HG03565 (cell line): Measurements from ENCODE around the gene EPN3.

ENCODE experiments used
- ATAC-seq: cut with Tn5 transposase; IDR thresholded peaks from one replicate; pipeline ENCODE4 v1.9.1; 2021; ENCODE audit warnings: mild to moderate bottlenecking, moderate library complexity; ENCODE audit not compliant: unreplicated experiment

Gene EPN3

DNA sequence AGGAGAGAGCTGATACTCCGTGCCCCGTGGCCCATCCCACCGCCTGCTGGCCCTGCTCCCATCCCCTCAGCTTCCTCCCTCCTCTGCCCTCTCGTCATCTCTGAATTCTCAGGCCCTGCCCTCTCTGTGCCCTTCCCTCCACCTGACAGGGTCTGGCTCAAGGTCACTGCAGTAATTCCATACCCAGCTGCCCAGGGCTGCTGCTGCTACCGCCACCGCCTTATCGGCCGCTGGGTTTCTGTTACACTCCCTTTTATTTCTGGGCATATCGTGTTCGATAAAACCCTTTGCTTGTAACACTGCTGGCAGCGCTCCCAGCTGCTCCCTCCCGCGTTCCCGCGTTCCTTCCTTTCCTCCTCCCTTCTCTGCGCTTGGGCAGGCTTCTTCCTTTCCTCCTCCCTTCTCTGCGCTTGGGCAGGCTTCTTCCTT is 1.2 kb downstream of the EPN3 start:
- no peak for ATAC-seq

DNA sequence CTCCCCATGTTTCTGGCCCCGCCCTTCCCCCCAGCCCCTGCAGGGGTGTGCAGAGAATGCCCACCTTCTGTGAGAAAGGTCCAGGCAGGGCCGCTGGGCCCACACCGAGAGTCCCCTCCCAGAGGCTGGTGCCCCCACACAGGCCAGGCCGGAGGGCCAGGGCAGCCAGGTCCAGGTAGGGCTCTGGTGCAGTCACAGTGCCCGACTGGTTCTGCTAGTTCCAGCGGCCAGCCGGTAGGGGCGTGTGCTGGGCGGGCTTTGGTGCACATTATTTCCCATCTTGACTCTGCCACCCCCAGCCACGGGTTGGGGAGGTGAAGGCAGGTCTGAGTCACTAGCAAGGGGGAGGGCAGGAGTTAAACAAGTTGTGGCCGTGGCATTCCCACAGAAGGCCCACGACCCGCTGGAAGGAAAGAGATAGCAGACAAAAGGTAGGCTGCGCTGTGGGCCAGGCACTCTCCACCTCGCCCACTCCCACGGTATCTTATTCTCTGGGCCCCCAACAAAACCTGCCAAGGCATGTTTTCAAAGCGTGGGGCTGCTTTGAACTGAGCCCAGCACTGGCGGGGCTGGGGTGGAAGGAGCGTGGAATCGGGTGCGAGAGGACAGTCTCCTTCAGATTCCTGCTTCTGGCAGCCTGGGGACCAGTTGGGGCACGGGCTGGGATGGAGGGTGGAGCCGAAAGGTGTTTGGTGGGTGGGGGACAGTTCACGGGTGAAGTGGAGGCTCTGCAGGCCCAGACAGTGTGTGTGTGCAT is 1.9 kb downstream of the EPN3 start:
- ATAC-seq: no peak

DNA sequence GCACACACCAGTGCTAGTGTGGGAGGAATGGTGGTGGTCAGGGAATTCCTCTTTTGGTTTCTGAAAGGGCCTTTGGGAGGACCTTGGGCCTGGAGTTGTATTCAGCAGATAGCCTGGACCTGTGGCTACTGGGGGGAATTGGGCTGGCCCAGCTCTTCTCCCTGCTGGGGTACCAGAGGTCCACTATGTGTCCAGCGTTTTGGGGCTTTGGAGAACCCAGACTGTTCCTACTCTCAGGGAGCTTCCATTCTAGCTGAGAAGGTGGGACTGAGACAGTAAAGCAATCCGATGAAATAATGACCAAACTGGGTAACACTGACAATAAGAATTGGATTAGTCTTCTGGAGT is 2.4 kb downstream of the EPN3 start:
- no peak for ATAC-seq

DNA sequence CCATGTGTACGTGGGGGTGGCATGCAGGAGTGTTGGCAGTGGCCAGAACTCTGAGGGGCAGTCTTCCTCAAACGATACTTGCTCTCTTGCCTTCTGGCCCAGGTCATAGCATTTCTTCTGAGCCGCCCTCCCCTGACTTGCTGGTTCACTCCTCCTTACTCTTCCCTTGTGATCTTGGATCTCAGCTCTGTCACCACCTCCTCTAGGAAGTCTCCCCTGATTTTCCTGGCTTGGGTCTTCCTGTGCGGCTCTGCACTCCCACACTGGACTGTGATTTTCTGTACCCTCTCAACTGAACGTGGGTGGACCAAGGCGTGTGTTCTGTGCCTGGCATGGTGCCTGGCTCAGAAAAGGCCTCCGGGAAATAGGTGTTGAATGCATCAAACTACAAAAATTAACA is 2.9 kb downstream of the EPN3 start:
- no peak for ATAC-seq

DNA sequence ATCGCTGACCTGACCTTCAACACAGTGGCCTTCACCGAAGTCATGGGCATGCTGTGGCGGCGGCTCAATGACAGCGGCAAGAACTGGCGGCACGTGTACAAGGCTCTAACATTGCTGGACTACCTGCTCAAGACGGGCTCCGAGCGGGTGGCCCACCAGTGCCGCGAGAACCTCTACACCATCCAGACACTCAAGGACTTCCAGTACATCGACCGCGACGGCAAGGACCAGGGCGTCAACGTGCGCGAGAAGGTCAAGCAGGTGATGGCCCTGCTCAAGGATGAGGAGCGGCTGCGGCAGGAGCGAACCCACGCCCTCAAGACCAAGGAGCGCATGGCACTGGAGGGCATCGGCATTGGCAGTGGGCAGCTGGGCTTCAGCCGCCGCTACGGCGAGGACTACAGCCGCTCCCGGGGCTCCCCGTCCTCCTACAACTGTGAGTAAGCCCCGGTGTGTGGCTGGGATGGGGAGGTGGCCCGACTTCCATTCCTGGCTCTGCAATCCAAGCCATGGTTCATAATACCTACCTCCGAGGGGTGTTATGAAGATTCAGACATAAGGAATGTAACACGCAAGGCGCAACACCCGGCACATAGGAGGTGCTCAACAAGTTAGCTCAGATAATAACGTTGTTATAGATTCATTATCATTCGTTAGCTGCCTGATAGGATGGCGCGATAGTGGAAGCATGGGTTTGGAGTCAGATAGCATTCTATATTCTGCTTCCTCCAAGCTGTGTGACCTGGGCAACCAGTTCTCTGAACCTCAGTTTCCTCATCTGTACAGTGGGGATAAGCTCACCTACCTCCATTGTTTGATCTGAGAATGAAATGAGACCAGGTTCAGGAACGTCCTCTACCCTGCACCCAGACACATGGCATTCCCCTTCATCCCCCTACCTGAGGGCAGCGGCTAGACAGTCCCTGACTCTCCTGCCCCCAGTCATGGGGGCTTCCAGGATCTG is 4.4 kb downstream of the EPN3 start:
- ATAC-seq: no peak

DNA sequence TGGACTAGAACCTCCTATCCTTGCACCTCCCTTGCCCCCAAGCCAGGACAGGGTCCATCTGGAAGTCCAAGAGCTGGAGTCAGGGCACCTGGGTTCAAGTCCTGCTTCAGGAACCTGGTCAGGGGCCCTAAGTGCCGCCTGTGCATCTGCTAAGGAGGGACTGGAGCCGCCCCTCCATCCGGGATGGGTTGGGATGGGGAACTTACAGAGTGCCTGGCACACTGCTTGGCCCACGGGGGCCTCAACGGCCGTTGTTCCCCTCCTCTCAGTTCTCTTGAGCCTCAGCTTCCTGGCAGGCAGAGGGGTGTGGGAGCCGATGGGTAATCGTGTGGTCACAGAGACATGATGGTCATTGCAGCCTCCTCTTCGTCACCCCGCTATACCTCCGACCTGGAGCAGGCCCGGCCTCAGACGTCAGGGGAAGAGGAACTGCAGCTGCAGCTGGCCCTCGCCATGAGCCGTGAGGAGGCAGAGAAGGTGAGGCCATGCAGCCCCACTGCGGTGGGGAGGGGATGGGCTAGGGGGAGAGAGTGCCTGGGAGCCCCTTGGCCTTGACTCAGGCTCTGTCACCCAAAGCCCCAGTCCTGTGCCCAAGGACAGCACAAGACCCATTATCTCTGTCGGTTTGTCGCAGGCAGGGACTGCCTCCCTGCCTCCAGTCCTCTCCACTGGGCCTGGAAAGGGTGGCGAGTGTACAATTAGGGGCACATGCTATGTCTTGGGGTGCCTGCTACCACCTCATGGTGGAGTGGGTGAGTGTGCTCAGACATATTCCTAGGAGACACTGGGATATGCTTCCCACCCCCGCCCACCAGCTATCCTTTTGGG is 5.4 kb downstream of the EPN3 start:
- no peak for ATAC-seq

DNA sequence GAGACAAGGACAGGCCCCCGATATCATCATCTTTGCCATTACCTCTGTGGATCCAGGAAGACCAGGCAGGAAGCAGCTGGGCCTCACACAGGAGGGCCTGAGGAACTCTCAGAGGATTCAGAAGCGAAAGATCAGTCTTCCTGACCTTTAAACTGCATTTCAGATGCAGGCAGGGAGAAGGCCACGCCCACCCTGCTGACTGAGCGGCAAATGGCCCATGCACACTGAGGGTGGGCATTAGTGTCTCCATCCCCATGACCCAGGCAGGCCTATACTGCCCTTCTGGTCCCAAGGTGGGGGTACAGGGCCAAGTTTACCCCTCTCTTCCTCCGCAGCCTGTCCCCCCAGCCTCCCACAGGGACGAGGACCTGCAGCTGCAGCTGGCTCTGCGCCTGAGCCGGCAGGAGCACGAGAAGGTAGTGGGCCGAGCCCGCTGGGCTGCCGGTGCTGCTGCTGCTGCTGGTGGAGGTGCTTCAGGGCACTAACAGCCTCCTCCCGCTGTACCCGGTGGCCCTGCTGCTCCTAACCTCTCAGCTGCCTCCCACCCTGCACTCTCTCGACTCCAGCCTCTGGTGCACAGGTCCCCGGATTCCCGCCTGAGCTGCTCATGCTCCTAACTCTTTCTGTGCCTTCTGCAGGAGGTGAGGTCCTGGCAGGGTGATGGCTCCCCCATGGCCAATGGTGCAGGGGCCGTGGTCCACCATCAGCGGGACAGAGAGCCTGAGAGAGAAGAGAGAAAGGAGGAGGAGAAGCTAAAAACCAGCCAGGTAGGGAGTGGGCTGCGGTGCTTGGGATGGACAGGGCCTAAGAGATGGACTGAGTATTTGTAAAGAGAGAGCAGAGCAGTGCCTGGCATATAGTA is 6.2 kb downstream of the EPN3 start:
- ATAC-seq: no peak

DNA sequence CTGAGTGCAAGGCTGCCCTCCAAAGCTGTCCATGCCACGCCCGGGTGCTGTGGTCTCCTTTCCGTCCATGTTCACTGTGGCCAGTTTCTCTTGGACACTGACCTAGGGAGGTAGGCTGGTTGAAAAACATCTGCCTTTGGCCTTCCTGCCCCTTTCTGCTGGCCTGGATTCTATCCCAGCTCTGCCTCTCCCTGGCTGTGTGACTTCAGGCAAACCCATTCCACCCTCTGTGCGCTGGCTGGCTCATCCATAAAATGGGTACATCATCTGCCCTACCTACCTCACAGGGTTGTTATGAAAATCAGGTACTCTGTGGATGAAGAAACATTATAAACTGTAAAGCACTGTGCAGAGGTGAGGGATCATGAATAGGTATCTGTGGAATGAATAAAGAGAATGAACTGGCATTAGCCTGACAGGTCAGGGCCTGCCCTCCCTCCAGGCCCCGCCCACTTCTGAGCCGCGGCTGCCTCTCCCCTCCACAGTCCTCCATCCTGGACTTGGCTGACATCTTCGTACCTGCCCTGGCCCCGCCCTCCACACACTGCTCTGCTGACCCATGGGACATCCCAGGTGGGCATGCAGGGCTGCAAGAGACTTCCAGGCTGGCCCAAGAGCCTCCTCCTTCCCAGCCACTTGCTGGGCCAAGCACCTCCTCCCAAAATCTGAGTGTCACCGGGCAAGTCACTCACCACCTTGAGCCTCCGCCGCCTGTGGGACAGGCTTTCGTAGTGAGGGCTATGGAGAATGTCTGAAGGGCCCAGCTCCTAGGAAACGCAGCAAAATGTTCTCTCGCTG is 7.4 kb downstream of the EPN3 start:
- ATAC-seq: no peak

DNA sequence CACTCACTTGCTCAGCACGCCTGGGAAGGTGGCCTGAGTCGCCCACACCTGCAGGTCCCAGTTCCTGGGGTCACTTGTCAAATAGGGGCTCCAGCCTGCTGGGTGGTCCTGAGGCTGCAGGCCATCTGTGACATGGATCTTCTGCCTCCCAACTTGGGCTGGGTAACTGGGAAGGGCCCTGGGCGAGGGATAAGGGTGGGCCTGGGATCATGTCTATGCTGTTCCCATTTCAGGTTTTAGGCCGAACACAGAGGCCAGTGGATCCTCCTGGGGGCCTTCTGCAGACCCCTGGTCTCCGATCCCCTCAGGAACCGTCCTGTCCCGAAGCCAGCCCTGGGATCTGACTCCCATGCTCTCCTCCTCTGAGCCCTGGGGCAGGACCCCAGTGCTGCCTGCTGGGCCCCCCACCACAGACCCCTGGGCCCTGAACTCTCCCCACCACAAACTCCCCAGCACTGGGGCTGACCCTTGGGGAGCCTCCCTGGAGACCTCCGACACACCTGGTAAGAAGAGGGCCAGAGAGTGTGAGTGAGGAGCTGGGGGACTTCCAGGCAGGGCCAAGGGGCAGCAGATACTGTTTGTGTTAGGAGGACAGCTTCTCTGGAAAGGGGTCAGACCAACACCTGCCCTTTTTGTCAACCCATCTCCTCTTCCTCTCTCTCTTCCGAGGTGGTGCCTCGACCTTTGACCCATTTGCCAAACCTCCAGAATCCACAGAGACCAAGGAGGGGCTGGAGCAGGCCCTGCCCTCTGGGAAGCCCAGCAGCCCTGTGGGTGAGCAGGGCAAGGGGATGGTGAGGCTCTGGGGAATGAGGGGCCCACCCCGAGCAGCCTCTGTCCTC is 8.2 kb downstream of the EPN3 start:
- ATAC-seq: no peak

DNA sequence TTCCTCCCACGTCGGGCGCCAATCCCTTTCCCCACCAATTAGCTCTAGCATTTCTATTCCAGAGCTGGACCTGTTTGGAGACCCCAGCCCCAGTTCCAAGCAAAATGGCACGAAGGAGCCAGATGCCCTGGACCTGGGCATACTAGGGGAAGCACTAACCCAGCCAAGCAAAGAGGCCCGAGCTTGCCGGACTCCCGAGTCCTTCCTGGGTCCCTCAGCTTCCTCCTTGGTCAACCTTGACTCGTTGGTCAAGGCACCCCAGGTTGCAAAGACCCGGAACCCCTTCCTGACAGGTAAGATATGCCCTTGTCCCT is 8.8 kb downstream of the EPN3 start:
- ATAC-seq: no peak

DNA sequence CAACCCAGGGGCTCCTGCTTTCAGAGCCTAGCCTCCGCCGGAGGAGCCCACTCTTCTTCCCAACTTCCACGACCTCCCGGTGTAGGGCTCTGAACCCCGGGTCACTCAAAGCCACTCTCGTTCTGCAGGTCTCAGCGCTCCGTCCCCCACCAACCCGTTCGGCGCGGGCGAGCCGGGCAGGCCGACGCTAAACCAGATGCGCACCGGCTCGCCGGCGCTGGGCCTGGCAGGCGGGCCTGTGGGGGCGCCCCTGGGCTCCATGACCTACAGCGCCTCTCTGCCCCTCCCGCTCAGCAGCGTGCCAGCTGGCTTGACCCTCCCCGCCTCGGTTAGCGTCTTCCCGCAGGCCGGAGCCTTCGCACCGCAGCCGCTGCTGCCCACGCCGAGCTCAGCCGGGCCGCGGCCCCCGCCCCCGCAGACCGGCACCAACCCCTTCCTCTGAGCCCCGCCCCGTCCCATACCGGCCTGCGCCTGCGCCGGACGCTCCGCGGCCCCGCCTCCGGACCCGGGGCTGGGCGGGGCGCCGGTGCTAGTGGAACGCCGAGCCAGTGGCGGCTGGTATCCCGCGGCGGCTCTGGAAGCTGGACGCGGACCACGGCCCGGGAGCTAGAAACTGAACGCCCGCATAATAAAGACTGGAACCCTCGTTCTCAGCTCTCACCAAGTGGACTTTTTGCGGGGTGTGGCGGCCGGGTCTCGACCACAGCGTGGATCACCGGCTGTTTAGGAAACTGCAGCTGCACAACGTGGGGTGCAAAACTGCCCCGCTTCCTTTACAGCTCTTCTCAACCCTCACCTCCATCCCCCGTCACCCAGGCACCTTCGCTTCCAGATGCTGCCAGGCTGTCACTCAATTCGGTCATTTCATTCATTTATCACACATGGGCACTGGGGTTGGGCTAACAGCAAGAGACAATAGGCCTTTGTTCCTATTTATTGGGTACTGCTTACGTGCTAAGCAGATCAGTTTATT is 9.5 kb downstream of the EPN3 start:
- peak; percentile 73 for ATAC-seq

DNA sequence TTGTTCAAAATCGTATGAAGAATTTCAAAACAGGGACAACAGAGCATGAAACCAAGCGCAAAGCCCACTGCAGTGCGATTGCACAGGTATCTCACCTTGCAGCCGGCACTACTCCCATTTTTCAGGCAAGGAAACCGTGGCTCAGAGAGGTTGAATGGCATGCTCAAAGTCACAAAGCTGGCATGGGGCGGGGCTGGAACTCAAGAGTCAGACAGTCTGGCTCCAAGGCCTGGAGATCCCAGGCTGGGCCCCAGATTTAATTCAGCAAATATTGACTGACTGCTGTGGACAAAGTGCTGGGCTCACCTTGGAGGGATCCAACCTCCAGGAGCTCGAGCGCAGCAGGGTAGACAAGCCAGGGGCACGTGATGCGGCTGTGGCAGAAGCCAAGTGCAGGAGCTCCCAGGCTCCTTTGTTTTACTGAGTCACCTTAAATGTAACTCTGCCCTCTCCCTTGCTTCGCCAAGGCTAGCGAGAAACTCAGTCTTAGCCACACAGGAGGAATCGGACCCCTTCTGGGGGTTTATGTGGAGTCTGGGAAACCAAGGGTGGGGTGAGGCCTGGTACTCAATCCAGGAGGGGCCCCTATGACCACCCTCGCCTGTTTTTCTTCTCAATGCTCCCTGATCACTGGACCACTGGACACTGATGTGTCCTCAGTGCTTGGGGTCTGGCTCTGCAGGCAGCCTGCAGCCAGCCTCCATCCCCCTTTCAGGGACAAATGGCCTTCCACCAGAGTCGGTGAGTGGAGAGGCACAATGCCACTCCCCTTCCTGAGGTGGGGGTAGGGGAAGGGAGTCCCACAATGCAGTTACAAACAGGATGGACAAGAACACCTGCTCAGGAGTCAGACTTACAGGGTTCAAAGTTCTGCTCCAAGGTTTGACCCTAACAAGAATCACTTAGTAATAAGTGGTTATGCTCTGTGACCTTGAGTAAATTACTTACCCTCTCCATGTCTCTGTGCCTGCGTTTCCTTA is 10.6 kb downstream of the EPN3 start:
- no peak for ATAC-seq

DNA sequence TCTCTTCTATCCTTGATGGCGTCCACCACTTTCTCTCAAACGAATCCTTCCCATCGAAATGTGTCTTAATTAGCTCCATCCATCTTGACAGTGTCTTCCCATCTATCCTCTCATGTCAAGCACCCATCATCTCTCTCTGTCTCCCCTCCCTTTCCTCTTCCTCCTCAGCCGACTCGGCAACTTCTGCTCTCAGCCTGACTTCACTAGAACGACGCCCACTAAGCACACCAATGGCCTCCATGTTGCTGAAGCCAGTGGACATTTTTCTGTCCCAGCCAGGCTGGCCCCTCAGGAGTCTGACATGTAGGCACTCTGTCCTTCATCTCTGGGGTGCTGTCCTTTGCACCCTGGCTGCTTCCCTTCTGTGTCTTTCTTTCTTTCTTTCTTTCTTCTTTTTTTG is 12.0 kb downstream of the EPN3 start:
- ATAC-seq: no peak

DNA sequence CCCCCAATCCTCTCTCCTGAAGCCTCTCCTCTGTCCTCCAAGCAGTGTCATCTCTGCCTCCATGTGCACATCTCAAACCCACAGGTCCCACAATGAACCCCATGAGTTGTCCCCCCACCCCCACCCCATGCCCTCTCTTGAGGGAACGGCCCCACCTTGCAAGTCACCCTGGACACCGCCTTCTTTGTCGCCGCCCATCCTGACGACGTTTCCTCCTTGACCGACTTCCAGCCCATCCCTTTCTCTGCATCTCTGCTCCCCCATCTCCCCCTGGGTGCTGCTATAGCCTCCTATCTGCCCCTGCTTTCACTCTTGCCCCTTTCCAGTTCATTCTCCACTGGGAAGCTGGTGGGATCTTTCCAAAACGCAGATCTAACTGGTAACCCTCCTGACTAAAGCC is 12.8 kb downstream of the EPN3 start:
- no peak for ATAC-seq

DNA sequence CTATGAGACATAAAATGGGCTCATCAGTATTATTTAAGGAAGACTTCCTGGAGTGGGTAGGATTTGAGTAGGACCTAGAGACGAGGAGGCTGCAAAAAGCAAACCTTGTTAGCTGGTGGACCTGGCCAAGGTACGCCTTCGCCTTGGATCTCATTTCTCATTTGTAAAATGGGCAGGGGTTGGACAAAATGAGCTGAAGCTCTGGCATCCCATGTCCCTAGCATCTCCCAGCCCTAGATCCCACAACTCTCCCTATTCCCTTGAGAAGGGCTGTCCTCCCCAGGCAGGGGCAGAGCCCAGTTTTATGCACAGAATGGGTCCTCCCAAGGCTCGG is 14.1 kb downstream of the EPN3 start:
- no peak for ATAC-seq

DNA sequence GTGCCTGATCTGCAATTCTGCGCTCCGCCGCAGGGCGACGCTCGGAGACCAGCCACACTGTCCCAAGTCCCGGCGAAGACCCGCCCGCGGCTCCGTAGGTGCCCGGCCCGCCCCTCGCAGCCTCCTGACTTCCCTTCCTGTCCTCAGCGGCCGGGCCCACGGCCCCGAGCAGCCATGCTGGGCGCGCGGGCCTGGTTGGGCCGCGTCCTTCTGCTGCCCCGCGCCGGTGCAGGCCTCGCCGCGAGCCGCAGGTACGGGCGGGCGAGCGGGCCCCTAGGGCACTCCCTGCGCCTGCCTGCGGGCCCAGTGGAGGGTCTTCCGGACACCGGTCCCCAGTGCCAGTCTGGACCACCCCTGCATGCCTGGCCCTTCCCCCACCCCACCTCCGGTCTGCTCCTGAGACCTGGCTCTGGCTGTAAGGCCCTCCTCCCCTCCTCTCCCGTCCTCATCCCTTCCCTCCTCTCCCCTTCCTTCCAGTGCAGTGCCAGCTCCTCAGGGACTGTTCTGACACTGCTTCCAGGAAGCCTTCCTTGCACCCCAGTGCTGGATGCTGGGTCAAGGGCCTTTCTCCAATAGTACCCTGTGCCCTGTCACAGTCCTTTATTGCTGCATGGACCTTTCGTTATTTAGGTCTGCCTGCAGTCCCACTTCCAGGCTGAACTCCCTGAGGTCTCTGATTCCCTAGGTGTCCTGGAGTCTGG is 14.7 kb downstream of the EPN3 start, which contains the start of gene SPATA20:
Gene SPATA20 (plus strand): TSS at position 140 of the 701 bp plus-strand sequence. CDS start 35 bp downstream, at position 175.
- peak; percentile 56 for ATAC-seq
